Immature natural killer cell (primary cell): ENCODE results near the gene SPTSSA. TPM values are rescaled to one million over a fixed set of nuclear protein-coding genes. Genes with fewer than 3 reads are reported as not detected.
"Not testable (repeated sequence)": the region's sequence is repeated elsewhere in the genome, so short reads cannot be mapped to it uniquely, and the experiment has no call there.

Experiments used
- DNase-seq, 3 donors: peaks; one replicate each; pipeline ENCODE4 v3.0.0; 2022; ENCODE audit warnings: mixed read lengths in 1 of 3
- H3K27ac Mint-ChIP-seq, 6 donors: one replicate each; pipeline ENCODE4 v1.8.0; 2020; ENCODE audit warnings: mixed read lengths in 6 of 6, mild to moderate bottlenecking in 5 of 6, inconsistent platforms in 4 of 6, moderate library complexity in 3 of 6
- H3K27me3 Mint-ChIP-seq, 3 donors: one replicate each; pipeline ENCODE4 v1.8.0; 2020 to 2021; ENCODE audit warnings: low read depth in 3 of 3, mild to moderate bottlenecking in 3 of 3, mixed read lengths in 3 of 3, moderate library complexity in 3 of 3, inconsistent platforms in 1 of 3
- H3K36me3 Mint-ChIP-seq, 3 donors: one replicate each; pipeline ENCODE4 v1.8.0; 2020; ENCODE audit warnings: mixed read lengths in 3 of 3, inconsistent platforms in 2 of 3, mild to moderate bottlenecking in 2 of 3
- H3K4me1 Mint-ChIP-seq, 2 donors: one replicate each; pipeline ENCODE4 v1.8.0; 2020; ENCODE audit warnings: inconsistent platforms in 2 of 2, mild to moderate bottlenecking in 2 of 2, mixed read lengths in 2 of 2, moderate library complexity in 1 of 2
- H3K4me3 Mint-ChIP-seq, 5 donors: one replicate each; pipeline ENCODE4 v1.8.0; 2020; ENCODE audit warnings: mild to moderate bottlenecking in 5 of 5, mixed read lengths in 5 of 5, inconsistent platforms in 3 of 5, moderate library complexity in 3 of 5
- H3K9me3 Mint-ChIP-seq, 6 donors: one replicate each; pipeline ENCODE4 v1.8.0; 2020; ENCODE audit warnings: mild to moderate bottlenecking in 6 of 6, mixed read lengths in 6 of 6, inconsistent platforms in 4 of 6, moderate library complexity in 3 of 6
- polyA plus RNA-seq, 3 donors: library from polyadenylated mRNA; unstranded; fragments of 300-500 nt; fragmentation: Illumina TruSeq; gene quantifications; one replicate each; pipeline ENCODE4 v1.2.3, GENCODE V29; 2021

Gene SPTSSA
- polyA plus RNA-seq, 3 donors from 2014 or later: 18.9 to 26.2 (median 21.9) TPM

DNA sequence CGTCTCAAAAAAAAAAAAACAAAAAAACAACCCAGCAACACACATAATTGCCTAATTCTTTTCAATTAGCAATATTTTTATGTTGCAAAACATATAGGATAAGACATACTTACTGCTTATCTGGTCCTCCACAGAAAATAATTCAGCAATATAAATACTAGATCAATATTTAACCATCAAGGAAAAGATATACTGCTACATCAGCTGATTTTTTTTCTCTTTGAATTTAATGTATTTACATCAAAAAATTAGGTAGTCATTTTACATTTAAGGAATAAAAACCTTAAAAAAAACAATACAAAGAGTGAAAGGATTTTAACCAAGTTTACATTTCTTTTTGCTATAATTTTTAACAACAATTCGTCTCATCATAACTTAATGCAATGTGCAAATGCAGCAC is 28.1 kb downstream of the SPTSSA start:
- Mint-ChIP-seq H3K4me1 (peaks cover 4 to 12% of the 10 kb centered on the region in 2 donors), H3K27me3 (peaks cover 0 to 2% (median 0%) of the 10 kb centered on the region in 3 donors), H3K9me3 (peaks cover 0 to 3% (median 0%) of the 10 kb centered on the region in 6 donors), H3K27ac (no peak overlapping the region), H3K36me3 (peaks cover 3 to 7% (median 4%) of the 10 kb centered on the region in 3 donors), H3K4me3 (no peak overlapping the region)
- DNase-seq: no peak

DNA sequence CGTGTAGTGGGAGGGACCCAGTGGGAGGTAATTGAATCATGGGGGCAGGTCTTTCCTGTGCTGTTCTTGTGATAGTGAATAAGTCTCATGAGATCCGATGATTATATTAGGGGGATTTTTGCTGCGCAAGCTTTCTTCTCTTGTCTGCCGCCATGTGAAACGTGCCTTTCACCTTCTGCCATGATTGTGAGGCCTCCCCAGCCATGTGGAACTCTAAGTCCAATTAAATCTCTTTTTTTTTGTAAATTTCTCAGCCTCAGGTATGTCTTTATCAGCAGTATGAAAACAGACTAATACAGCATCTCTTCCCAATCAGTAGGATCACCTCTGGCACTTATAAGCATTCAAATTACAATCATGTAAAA is 34.0 kb downstream of the SPTSSA start:
- not testable (repeated sequence) for H3K4me1 Mint-ChIP-seq, DNase-seq, H3K27me3 Mint-ChIP-seq, H3K4me3 Mint-ChIP-seq, H3K9me3 Mint-ChIP-seq, H3K27ac Mint-ChIP-seq, H3K36me3 Mint-ChIP-seq

DNA sequence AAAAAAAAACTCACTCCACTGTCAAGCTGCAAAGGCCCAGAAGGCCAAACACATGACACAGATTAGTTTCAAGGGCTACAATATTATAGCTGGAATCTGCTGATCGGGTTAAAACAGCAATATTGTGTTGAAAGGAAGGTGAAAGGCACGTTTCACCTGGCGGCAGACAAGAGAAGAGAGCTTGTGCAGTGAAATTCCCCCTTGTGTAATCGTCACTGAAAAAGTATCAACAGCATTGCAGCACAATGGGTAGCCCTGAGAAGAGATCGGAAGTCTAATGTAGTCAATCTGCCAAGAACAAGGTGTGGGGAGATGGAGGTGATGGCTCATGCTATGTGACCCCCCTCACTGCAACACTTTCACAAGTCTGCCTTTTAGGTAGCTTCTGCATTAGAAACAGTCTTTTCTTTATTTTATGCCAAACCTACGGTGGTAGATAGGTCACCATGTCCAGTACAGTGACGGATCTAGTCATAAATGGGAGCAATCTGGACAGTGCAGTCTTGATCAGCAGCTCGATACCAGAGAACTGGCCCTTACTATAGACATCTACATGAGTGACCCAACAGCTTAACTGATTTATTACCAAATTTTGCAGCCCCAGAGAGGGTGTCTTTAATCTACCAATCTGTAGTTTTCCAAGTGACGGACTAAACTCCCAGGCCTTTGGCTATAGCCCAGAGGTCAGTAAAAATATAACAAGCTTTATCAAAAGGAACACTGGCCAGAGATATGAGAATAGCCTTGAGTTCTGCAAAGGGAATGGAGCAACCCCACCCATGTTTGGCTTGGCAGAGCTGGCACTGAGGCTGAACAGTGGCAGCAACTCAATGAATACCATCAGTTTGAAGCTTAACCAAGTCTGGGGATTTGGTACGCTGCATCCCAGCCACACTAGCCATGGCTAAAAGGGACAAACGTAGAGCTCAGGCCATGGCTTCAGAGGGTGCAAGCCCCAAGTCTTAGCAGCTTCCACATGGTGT is 35.4 kb downstream of the SPTSSA start:
- Mint-ChIP-seq H3K27me3 (peaks cover 0 to 8% (median 4%) of the 10 kb centered on the region in 3 donors), H3K4me3 (no peak overlapping the region), H3K36me3 (peaks cover 0 to 4% (median 2%) of the 10 kb centered on the region in 3 donors), H3K27ac (no peak overlapping the region), H3K4me1 (no peaks in the 10 kb centered on the region), H3K9me3 (peaks cover 0 to 1% (median under 1%) of the 10 kb centered on the region in 6 donors)
- no peak for DNase-seq

DNA sequence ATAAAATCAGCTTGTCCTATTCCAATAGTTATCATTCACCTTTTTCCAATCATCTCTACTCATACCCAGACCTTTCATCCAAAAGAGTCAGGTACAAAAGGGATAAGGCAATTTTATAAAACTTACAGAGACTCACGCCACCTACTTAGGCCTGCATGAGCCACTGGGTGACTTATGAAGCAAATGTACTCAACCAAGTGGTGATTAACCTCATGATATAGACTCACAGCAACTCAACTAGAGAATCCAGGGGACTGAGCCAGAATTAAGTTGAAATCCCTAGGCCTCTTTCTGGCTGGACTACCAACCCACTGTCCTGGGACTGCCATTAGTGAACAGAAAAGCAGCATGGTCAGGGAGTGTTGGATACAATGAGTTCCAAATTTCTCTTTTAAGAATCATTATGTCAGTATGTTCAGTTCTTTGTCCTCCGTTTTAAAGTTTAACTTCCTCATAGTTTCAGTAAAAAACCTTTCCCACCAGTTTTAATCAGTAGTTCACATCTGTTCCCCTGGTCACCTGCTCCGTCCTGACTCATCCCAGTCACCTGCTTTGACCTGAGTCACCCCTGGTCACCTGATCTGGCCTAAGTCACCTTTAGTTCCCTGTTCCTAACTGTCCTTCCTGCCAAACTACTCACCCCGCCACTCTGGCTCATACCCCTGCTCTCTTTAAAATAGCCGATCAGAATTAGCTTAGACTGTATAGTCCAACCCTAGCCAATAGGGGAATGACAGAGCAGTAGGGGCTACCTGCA is 36.8 kb downstream of the SPTSSA start:
- peaks cover 0 to 8% (median 4%) of the 10 kb centered on the region in 3 donors for H3K27me3 Mint-ChIP-seq
- H3K4me3 Mint-ChIP-seq: no peak overlapping the region
- H3K27ac Mint-ChIP-seq: no peak overlapping the region
- no peaks in the 10 kb centered on the region for H3K4me1 Mint-ChIP-seq
- peaks cover 0 to 4% (median 3%) of the 10 kb centered on the region in 3 donors for H3K36me3 Mint-ChIP-seq
- DNase-seq: no peak
- H3K9me3 Mint-ChIP-seq: peaks cover 0 to 14% (median 9%) of the 10 kb centered on the region in 6 donors

DNA sequence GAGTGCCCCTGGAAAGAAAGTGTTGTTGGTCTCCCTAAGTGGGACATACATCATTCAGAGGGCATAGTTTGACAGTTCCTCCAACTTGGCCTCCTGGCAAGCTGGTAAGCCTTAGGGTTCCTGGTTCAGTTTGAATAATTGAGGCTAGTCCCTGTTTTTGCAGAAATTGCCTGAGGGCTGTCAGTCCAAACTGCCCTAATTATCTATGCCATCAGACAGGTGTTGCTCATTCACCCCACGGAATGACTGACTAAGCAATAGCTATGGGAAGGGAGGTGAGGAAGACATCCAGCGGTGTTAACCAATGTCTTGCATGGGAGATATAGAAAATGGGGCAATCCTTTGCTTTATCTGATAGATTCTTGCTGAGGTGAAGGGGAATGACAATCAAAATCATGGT is 37.6 kb downstream of the SPTSSA start:
- Mint-ChIP-seq H3K4me3 (no peak overlapping the region), H3K36me3 (peaks cover 0 to 4% (median 3%) of the 10 kb centered on the region in 3 donors), H3K27ac (no peak overlapping the region), H3K27me3 (peaks cover 0 to 8% (median 2%) of the 10 kb centered on the region in 3 donors), H3K4me1 (no peaks in the 10 kb centered on the region), H3K9me3 (peaks cover 0 to 16% (median 11%) of the 10 kb centered on the region in 6 donors)
- no peak for DNase-seq

DNA sequence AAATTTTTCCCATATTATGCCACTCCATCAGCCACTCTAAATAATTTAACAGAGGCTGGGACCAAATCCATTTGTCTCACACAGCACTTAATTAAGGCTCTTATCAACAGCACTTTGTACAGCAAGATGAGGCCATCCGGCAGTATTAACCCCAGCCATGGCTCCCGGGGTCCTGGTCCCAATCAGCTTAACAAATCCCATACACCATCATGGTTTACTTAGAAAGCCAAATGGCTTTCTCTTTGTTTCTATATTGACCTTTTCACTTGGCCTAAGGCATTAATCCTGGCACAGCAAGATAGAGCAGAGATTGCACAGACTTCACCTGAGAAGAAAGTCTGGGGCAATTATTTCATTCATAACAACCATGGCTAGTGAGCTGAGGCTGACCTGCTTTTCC is 38.6 kb downstream of the SPTSSA start:
- Mint-ChIP-seq H3K27me3 (peaks cover 0 to 8% (median 2%) of the 10 kb centered on the region in 3 donors), H3K4me1 (no peaks in the 10 kb centered on the region), H3K36me3 (peaks cover 0 to 4% (median 3%) of the 10 kb centered on the region in 3 donors), H3K9me3 (peaks cover 0 to 16% (median 11%) of the 10 kb centered on the region in 6 donors), H3K4me3 (no peak overlapping the region), H3K27ac (no peak overlapping the region)
- no peak for DNase-seq

DNA sequence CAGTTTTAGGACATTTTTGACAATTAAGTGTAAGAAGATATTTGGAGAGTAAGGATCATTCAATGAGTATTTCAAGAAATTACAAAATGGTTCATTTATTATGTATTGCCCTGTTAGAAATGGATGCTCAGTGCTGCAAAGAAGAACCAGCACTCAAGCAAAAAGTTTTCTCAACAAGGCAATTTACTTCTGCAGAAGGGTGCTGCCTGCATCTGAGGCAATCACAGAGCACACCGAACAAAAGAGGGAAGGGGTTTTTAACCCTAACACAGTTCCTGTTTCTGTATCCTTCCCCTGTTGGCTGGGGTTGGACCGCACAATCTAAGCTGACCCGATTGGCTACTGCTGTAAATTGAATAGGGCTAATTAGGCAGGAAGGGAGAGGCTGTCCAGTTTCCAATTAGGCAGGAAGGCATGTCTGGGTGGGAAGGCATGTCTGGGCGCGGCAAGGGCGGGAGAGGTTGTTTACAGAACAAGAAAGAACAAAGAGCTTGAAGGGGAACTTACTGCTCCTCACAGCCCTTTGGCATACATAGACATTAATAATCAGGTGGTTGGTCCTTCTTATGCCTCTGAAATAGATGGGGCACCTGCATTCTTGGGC is 41.4 kb downstream of the SPTSSA start:
- H3K27me3 Mint-ChIP-seq: peaks cover 0 to 10% (median 0%) of the 10 kb centered on the region in 3 donors
- H3K36me3 Mint-ChIP-seq: peaks cover 0 to 3% (median 0%) of the 10 kb centered on the region in 3 donors
- no peak overlapping the region for H3K4me3 Mint-ChIP-seq
- H3K9me3 Mint-ChIP-seq: peaks cover under 1 to 18% (median 11%) of the 10 kb centered on the region in 6 donors
- no peak for DNase-seq
- H3K27ac Mint-ChIP-seq: no peak overlapping the region
- H3K4me1 Mint-ChIP-seq: no peaks in the 10 kb centered on the region

DNA sequence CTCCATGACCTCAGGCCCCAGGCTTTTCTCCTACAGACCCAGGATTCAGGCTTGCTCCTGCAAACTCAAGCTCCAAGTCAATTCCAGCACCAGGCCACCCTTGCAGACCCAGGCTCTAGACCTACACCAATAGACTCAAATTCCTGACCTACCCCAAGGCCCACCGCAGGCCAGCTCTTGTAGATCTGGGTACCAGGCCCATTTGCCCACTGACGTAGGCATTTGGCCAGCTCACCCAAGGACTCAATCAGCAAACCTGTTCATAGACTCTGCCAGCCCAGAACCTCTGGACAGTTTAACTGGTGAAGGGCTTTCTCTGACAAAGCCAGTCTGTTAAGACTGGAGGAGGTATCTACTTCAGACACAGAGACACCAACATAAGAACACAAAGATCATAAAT is 52.3 kb downstream of the SPTSSA start:
- Mint-ChIP-seq H3K9me3 (peaks cover 9 to 26% (median 17%) of the 10 kb centered on the region in 6 donors), H3K4me3 (no peak overlapping the region), H3K4me1 (no peaks in the 10 kb centered on the region), H3K27me3 (peaks cover 0 to 7% (median 0%) of the 10 kb centered on the region in 3 donors), H3K36me3 (peaks cover 0 to 7% (median 4%) of the 10 kb centered on the region in 3 donors), H3K27ac (no peak overlapping the region)
- no peak for DNase-seq

DNA sequence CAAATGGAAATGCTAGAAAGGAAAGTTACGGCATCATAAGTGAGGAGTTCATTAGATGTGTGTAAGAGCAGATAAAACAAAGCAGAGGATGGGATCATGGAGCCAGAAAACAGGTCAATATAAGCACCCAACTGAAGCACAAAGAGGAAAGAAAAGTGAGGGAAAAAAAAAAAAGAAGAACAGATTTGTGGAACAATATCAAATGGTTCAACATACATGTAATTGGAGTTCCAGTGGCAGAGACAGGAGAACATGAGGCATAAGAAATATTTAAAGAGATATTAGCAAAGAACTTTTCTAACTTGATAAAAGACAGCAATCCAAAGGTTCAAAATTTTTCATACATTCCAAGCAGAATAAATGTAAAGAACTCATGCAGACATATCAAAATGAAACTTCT is 54.1 kb downstream of the SPTSSA start:
- Mint-ChIP-seq H3K4me3 (no peak overlapping the region), H3K36me3 (peaks cover 0 to 7% (median 4%) of the 10 kb centered on the region in 3 donors), H3K4me1 (no peaks in the 10 kb centered on the region), H3K27ac (no peak overlapping the region), H3K27me3 (peaks cover 0 to 4% (median 0%) of the 10 kb centered on the region in 3 donors), H3K9me3 (peaks cover 9 to 19% (median 14%) of the 10 kb centered on the region in 6 donors)
- no peak for DNase-seq

DNA sequence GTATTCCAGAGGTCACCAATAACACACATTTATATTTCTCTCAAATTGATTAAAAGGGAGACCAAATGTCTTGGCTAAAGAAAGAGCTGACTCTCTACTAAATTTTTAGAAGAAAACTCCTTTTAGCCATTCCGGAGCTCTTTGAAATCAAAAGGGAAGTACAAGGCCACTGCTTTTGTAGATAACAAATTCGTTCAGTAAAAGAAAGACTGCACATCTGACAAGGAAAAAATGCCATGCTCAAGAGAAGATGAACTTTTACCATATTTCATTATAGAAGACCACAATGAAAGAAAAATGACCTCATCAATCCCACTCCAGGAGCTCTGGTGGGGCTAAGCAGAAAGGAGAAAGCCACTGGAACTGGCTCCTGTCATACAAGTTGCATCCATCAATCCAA is 57.6 kb downstream of the SPTSSA start:
- peaks cover 0 to 4% (median 0%) of the 10 kb centered on the region in 3 donors for H3K36me3 Mint-ChIP-seq
- no peak overlapping the region for H3K27ac Mint-ChIP-seq
- peaks cover 0 to 2% (median 1%) of the 10 kb centered on the region in 3 donors for H3K27me3 Mint-ChIP-seq
- no peak overlapping the region for H3K4me3 Mint-ChIP-seq
- H3K9me3 Mint-ChIP-seq: peaks cover 0 to 5% (median 3%) of the 10 kb centered on the region in 6 donors
- DNase-seq: no peak
- H3K4me1 Mint-ChIP-seq: no peaks in the 10 kb centered on the region

DNA sequence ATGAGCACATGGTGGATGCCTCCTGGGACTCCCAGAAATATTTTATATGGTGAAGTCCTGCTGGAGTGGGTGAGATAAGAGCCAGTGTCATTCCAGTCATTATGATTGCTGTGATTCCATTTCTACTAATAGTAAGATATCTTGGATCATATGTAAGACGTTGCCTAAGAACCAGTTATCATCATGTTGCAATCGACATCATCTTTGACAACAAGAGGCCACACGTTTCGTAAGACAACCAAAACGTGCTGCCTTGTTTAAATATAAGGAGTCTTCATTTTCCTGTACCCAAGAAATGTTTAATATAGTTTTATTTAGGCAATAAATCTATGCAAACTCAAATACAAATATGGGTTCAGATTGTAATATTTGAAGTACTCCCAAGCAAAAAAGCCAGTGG is 58.4 kb downstream of the SPTSSA start:
- Mint-ChIP-seq H3K27me3 (peaks cover 0 to 4% (median 2%) of the 10 kb centered on the region in 3 donors), H3K9me3 (peaks cover 0 to 2% (median 0%) of the 10 kb centered on the region in 6 donors), H3K4me3 (no peak overlapping the region), H3K36me3 (peaks cover 0 to 4% (median 0%) of the 10 kb centered on the region in 3 donors), H3K4me1 (no peaks in the 10 kb centered on the region), H3K27ac (no peak overlapping the region)
- no peak for DNase-seq

DNA sequence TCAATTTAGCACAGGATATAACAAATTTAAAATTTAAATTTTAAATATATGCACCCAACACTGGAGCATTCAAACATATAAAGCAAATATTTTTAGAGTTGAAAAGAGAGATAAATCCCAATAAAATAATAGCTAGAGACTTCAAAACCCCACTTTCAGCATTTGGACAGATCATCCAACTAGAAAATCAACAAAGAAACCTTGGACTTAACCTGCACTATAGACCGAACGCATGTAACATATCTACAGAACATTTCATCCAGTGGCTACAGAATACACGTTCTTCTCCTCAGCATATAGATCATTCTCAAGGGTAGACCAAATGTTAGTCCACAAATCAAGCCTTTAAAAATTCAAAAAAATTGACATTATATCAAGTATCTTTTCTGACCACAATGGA is 64.0 kb downstream of the SPTSSA start:
- H3K27ac Mint-ChIP-seq: no peak overlapping the region
- no peak for DNase-seq
- peaks cover 0 to 6% (median 4%) of the 10 kb centered on the region in 3 donors for H3K27me3 Mint-ChIP-seq
- no peak overlapping the region for H3K4me3 Mint-ChIP-seq
- peaks cover 0 to 6% (median 3%) of the 10 kb centered on the region in 6 donors for H3K9me3 Mint-ChIP-seq
- H3K36me3 Mint-ChIP-seq: no peaks in the 10 kb centered on the region
- H3K4me1 Mint-ChIP-seq: no peaks in the 10 kb centered on the region

DNA sequence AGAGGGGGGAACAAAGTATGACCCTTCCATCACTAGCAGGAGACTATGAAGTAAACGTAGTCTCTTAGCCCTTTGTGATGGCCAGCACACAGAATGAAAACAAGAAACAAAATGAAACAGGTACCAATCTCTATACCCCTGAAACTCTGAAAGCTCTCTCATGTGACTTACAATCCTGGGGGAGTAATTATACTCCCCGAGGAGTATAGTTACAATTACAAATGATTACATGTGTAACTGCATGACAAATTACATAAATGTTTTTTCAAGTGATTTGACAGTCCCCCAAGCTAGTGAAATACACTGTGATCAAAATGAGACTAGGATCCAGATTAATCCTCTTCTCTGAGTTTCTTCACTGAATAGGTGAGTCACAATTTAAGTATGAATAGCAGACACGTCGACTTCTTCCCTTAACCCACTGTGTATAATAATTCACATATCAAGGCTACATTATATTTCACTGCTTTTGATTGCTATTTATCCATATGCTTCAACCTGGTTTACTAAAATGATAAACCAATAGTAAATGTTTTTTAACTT is 74.0 kb downstream of the SPTSSA start:
- no peak overlapping the region for H3K27ac Mint-ChIP-seq
- no peak for DNase-seq
- no peaks in the 10 kb centered on the region for H3K36me3 Mint-ChIP-seq
- no peaks in the 10 kb centered on the region for H3K4me1 Mint-ChIP-seq
- H3K4me3 Mint-ChIP-seq: no peak overlapping the region
- peaks cover 0 to 12% (median 7%) of the 10 kb centered on the region in 6 donors for H3K9me3 Mint-ChIP-seq
- H3K27me3 Mint-ChIP-seq: peaks cover 2 to 14% (median 5%) of the 10 kb centered on the region in 3 donors
